Islet of Langerhans (tissue), 1 donor: ENCODE results near the gene LARGE1.
"Not testable (repeated sequence)": the region's sequence is repeated elsewhere in the genome, so short reads cannot be mapped to it uniquely, and the experiment has no call there.

Source experiments
- FAIRE-seq: peaks from one replicate; lab custom pipeline; 2011; peaks lifted over from hg19 to GRCh38; lab: Jason Lieb, UNC

The LARGE1 gene

GRCh38 chr22:33591946-33592345 is 328.3 kb downstream of the LARGE1 start:
- no peak for FAIRE-seq

- no peak for FAIRE-seq
These were observed 331.0 kb downstream of the LARGE1 start for GRCh38 chr22:33589297-33589696.

GRCh38 chr22:33588860-33589259 is 331.4 kb downstream of the LARGE1 start:
- no peak for FAIRE-seq

GRCh38 chr22:33584152-33584551 is 336.1 kb downstream of the LARGE1 start:
- FAIRE-seq: no peak

GRCh38 chr22:33582822-33583400 is 337.4 kb downstream of the LARGE1 start:
- FAIRE-seq: no peak

- no peak for FAIRE-seq
These were observed 340.0 kb downstream of the LARGE1 start for GRCh38 chr22:33580310-33580709.

GRCh38 chr22:33579448-33580093 is 340.7 kb downstream of the LARGE1 start:
- FAIRE-seq: peak; percentile 82

GRCh38 chr22:33578752-33579151 is 341.5 kb downstream of the LARGE1 start:
- FAIRE-seq: no peak

GRCh38 chr22:33577862-33578411 is 342.3 kb downstream of the LARGE1 start:
- FAIRE-seq: peak; percentile 9

GRCh38 chr22:33576205-33576604 is 344.1 kb downstream of the LARGE1 start:
- no peak for FAIRE-seq

- FAIRE-seq: no peak
These were observed 344.5 kb downstream of the LARGE1 start for GRCh38 chr22:33575771-33576170.

- FAIRE-seq: no peak
These were observed 345.2 kb downstream of the LARGE1 start for GRCh38 chr22:33575041-33575440.

- FAIRE-seq: peak; percentile 98
These were observed 346.8 kb downstream of the LARGE1 start for GRCh38 chr22:33573479-33573878.

- FAIRE-seq: no peak
These were observed 348.2 kb downstream of the LARGE1 start for GRCh38 chr22:33572086-33572485.

- no peak for FAIRE-seq
These were observed 350.2 kb downstream of the LARGE1 start for GRCh38 chr22:33570110-33570509.

- FAIRE-seq: no peak
These were observed 350.7 kb downstream of the LARGE1 start for GRCh38 chr22:33569559-33569958.

- no peak for FAIRE-seq
These were observed 351.3 kb downstream of the LARGE1 start for GRCh38 chr22:33569018-33569417.

GRCh38 chr22:33566495-33566894 is 353.8 kb downstream of the LARGE1 start:
- FAIRE-seq: not testable (repeated sequence)

- FAIRE-seq: no peak
These were observed 354.7 kb downstream of the LARGE1 start for GRCh38 chr22:33565580-33565995.

GRCh38 chr22:33564683-33565082 is 355.6 kb downstream of the LARGE1 start:
- no peak for FAIRE-seq

- FAIRE-seq: peak; percentile 96
These were observed 356.9 kb downstream of the LARGE1 start for GRCh38 chr22:33563220-33563964.

- FAIRE-seq: no peak
These were observed 357.8 kb downstream of the LARGE1 start for GRCh38 chr22:33562501-33562900.

GRCh38 chr22:33561149-33561807 is 359.0 kb downstream of the LARGE1 start:
- no peak for FAIRE-seq
